Measurements from ENCODE around the gene ENC1. TPM values are rescaled to one million over a fixed set of nuclear protein-coding genes. Genes with fewer than 3 reads are reported as not detected.
A peak's percentile ranks its signal among the peaks of the same experiment; 100 is the strongest.

The ENC1 gene
- total RNA-seq, 1 experiment from 2014 or later = 24.5 TPM

GRCh38 chr5:74685979-74686631 is 45.6 kb upstream of the ENC1 start:
- POLR2A ChIA-PET (ENCODE audit: unreplicated experiment) = no interaction called here
- CTCF ChIA-PET = no interaction called here
- H3K27me3 ChIP-seq (ENCODE audit: low read length) = no peaks in the 10 kb centered on the region
- peak overlapping the region; percentile 98 for H3K4me2 ChIP-seq (ENCODE audit: low read length)
- no peaks in the 10 kb centered on the region for H3K36me3 ChIP-seq (ENCODE audit: low read depth, low read length)
- H3K9ac ChIP-seq (ENCODE audit: low read length) = peak overlapping the region; percentile 90
- TSS peak; percentile 47 for BruUV-seq (replicated peaks)
- TF ChIP-seq EZH2 (IDR thresholded peaks at IDR 0.05; ENCODE audit: low read length, unreplicated experiment) (no peak), EZH2phosphoT487 (IDR thresholded peaks at IDR 0.05; ENCODE audit: borderline replicate concordance, low read length) (no peak)
- TF ChIP-seq, protein P1, sequence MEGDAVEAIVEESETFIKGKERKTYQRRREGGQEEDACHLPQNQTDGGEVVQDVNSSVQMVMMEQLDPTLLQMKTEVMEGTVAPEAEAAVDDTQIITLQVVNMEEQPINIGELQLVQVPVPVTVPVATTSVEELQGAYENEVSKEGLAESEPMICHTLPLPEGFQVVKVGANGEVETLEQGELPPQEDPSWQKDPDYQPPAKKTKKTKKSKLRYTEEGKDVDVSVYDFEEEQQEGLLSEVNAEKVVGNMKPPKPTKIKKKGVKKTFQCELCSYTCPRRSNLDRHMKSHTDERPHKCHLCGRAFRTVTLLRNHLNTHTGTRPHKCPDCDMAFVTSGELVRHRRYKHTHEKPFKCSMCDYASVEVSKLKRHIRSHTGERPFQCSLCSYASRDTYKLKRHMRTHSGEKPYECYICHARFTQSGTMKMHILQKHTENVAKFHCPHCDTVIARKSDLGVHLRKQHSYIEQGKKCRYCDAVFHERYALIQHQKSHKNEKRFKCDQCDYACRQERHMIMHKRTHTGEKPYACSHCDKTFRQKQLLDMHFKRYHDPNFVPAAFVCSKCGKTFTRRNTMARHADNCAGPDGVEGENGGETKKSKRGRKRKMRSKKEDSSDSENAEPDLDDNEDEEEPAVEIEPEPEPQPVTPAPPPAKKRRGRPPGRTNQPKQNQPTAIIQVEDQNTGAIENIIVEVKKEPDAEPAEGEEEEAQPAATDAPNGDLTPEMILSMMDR (conservative IDR thresholded peaks at IDR 0.05; ENCODE audit: low read depth, low read length) = no peak
- peaks cover 21% of the 10 kb centered on the region for H3K79me2 ChIP-seq (ENCODE audit: low read length)
- DNase-seq (peak; percentile 6), ATAC-seq (peak; percentile 9)
- no peaks in the 10 kb centered on the region for H4K20me1 ChIP-seq (ENCODE audit: low read length)
- H3K9me2 ChIP-seq (replicated peaks; ENCODE audit: low read length) = no peaks in the 10 kb centered on the region
- peaks cover 18% of the 10 kb centered on the region; the same call in 1 of the 2 replicates for H3K4me1 ChIP-seq (ENCODE audit: insufficient read depth, low read length)
- no peaks in the 10 kb centered on the region for H3K9me3 ChIP-seq (ENCODE audit: low read length)
- no peak overlapping the region for H3K27ac ChIP-seq (ENCODE audit: low read length)
- peak overlapping the region; percentile 93 for H3K4me3 ChIP-seq (ENCODE audit: low read length)
- no peaks in the 10 kb centered on the region for H3F3A ChIP-seq (ENCODE audit: low read length, unreplicated experiment)
- intact Hi-C loops (cut with micrococcal nuclease) = loop anchor here (5.0 kb wide), 1 partner anchor 231 kb away; no protein-coding TSS in a partner anchor
- peak overlapping the region; percentile 86; the same call in 1 of the 2 replicates for H2AFZ ChIP-seq (ENCODE audit: low read length)

- Histone ChIP-seq H3K27me3 (ENCODE audit: low read length) (no peaks in the 10 kb centered on the region), H3K79me2 (ENCODE audit: low read length) (peaks cover 21% of the 10 kb centered on the region), H3K4me2 (ENCODE audit: low read length) (peak within 1 kb of the TSS; percentile 98), H3K9me3 (ENCODE audit: low read length) (no peaks in the 10 kb centered on the region), H4K20me1 (ENCODE audit: low read length) (no peaks in the 10 kb centered on the region), H3K9ac (ENCODE audit: low read length) (peak within 1 kb of the TSS; percentile 90), H3K4me3 (ENCODE audit: low read length) (peak within 1 kb of the TSS; percentile 93), H3K27ac (ENCODE audit: low read length) (0 out of 2 replicates have a peak within 1 kb of the TSS, but pooled peaks have one; percentile 9), H3K9me2 (replicated peaks; ENCODE audit: low read length) (no peaks in the 10 kb centered on the region), H3F3A (ENCODE audit: low read length, unreplicated experiment) (no peaks in the 10 kb centered on the region), H2AFZ (ENCODE audit: low read length) (peak within 1 kb of the TSS; percentile 86), H3K36me3 (ENCODE audit: low read depth, low read length) (no peaks in the 10 kb centered on the region), H3K4me1 (ENCODE audit: insufficient read depth, low read length) (peaks cover 18% of the 10 kb centered on the region; the same call in 1 of the 2 replicates)
- POLR2A ChIA-PET (ENCODE audit: unreplicated experiment) = interaction anchor here (0.5 kb wide), 2 partner anchors 218 to 749 kb away, joined by 4 to 5 read pairs; no protein-coding TSS in a partner anchor
- intact Hi-C loops (cut with micrococcal nuclease) = loop anchor here (5.0 kb wide), 1 partner anchor 232 kb away; no protein-coding TSS in a partner anchor
- DNase-seq (peak; percentile 75), ATAC-seq (peak; percentile 93)
- CTCF ChIA-PET = no interaction called here
- TF ChIP-seq EZH2phosphoT487 (IDR thresholded peaks at IDR 0.05; ENCODE audit: borderline replicate concordance, low read length) (no peak), EZH2 (IDR thresholded peaks at IDR 0.05; ENCODE audit: low read length, unreplicated experiment) (no peak)
- TF ChIP-seq, protein P1 (conservative IDR thresholded peaks at IDR 0.05; ENCODE audit: low read depth, low read length) = no peak
- BruUV-seq (replicated peaks) = no TSS peak
These were observed 44.6 kb upstream of the ENC1 start, which contains the start of gene HEXB for GRCh38 chr5:74684900-74685851. HEXB (plus strand) TSS chr5:74685233; CDS start chr5:74685261, 28 bp downstream.
